Spleen (tissue), 11 donors: ENCODE data around the gene EXOC4. TPM values are rescaled to one million over a fixed set of nuclear protein-coding genes. Genes with fewer than 3 reads are reported as not detected.

ENCODE experiments used
- DNase-seq: peaks from one replicate; pipeline ENCODE4 v3.0.0-alpha.2; 2020
- H3K27ac ChIP-seq, 8 donors: fragments of 200-600 bp; sonication (generic) in 7 of 8; 1 replicate in 4 of 8; 2 replicates in 4 of 8; pipeline versions ENCODE4 v1.5.0 to v1.8.0; 2016 to 2021; ENCODE audit warnings: inconsistent platforms in 4 of 8, mild to moderate bottlenecking in 4 of 8, moderate library complexity in 1 of 8
- H3K27me3 ChIP-seq, 7 donors: fragments of 200-600 bp; sonication (generic) in 6 of 7; replicated peaks in 1 of 7; 1 replicate in 4 of 7; 2 replicates in 3 of 7; pipeline versions ENCODE4 v1.5.0 to v1.8.0; 2016 to 2021; ENCODE audit warnings: inconsistent platforms in 3 of 7, mild to moderate bottlenecking in 1 of 7
- H3K36me3 ChIP-seq, 6 donors: fragments of 200-600 bp; sonication (generic) in 5 of 6; 1 replicate in 4 of 6; 2 replicates in 2 of 6; pipeline versions ENCODE4 v1.5.0 to v1.8.0; 2016 to 2021; ENCODE audit warnings: inconsistent platforms in 2 of 6
- H3K4me1 ChIP-seq, 6 donors: fragments of 200-600 bp; sonication (generic) in 5 of 6; 1 replicate in 3 of 6; 2 replicates in 3 of 6; pipeline versions ENCODE4 v1.5.0 to v1.8.0; 2016 to 2021; ENCODE audit warnings: inconsistent platforms in 3 of 6
- H3K4me3 ChIP-seq, 8 donors: fragments of 200-600 bp; sonication (generic) in 7 of 8; 1 replicate in 4 of 8; 2 replicates in 4 of 8; pipeline versions ENCODE4 v1.5.0 to v1.8.0; 2016 to 2021; ENCODE audit warnings: inconsistent platforms in 4 of 8, mild to moderate bottlenecking in 4 of 8, moderate library complexity in 2 of 8
- H3K9me3 ChIP-seq, 8 donors: fragments of 200-600 bp; sonication (generic) in 7 of 8; 1 replicate in 4 of 8; 2 replicates in 4 of 8; pipeline versions ENCODE4 v1.5.0 to v1.8.0; 2016 to 2021; ENCODE audit warnings: inconsistent platforms in 4 of 8
- POLR2A ChIP-seq, 3 donors: fragments of 450-650 bp; IDR thresholded peaks; one replicate each; pipeline ENCODE4 v1.5.1; 2017; ENCODE audit warnings: antibody characterized with exemption in 3 of 3, mild to moderate bottlenecking in 1 of 3
- POLR2AphosphoS5 ChIP-seq, 3 donors: sonication (generic); formaldehyde crosslinking; IDR thresholded peaks; one replicate each; pipeline ENCODE4 v1.5.1; 2017; ENCODE audit warnings: antibody characterized with exemption in 3 of 3
- WGBS, 5 donors: extraction: QIAGEN DNeasy Blood & Tissue Kit in 3 of 5; methylation state at CpG; one replicate each; pipeline versions ENCODE4 v1.1.5 to v1.1.7; 2013 to 2018; 5-methylcytosine and 5-hydroxymethylcytosine counted together
- intact Hi-C: fragments of 100-400 bp; cut with DNase I; formaldehyde crosslinking; loops from one replicate; pipeline ENCODE4 v1.15.0; 2023; ENCODE audit warnings: low total_unique reads
- polyA plus RNA-seq, 3 donors: library from polyadenylated mRNA; stranded (reverse); fragments of 200-250 nt; gene quantifications; one replicate each; pipeline ENCODE4 v1.2.1, GENCODE V29; 2013
- total RNA-seq, 7 donors: library from RNA; depleted of rRNA in 3 of 7; stranded (reverse); fragments of >200 nt in 3 of 7; fragmentation: NEBNext Ultra II Directional in 4 of 7; extraction: Animal tissue kit (Norgen Biotek cat#: 25700) in 4 of 7; gene quantifications; one replicate each; pipeline versions ENCODE4 v1.1.0 to v1.2.1, GENCODE V29; 2016 to 2021
- TF ChIP-seq, protein P1 (sequence below), 11 experiments: fragments of 200-600 bp in 7 of 11; fragments of 450-650 bp in 4 of 11; sonication (generic) in 4 of 11; IDR thresholded peaks in 8 of 11; conservative IDR thresholded peaks in 3 of 11; 1 replicate in 7 of 11; 2 replicates in 4 of 11; pipeline versions ENCODE4 v1.4.0 to v1.8.0; 2016 to 2021; ENCODE audit warnings: antibody characterized with exemption in 11 of 11, inconsistent platforms in 4 of 11, mild to moderate bottlenecking in 1 of 11
- donor health status: healthy with polysubstance abuse.
- donor health status: DM: no; HTN: no; CAD: no; lungs with moderate emphysema.
- donor health status: DM: no; HTN: no; CAD: no.
- donor health status: Bipolar disorder and iron deficiency.
- donor health status: healthy.
- donor health status: DM: no; HTN: no; CAD: no.
- donor health status: DM: yes; HTN: yes; CAD: no.

EXOC4 gene
- total and polyA plus RNA-seq, 10 donors: 14.1 to 138 (median 102) TPM

DNA sequence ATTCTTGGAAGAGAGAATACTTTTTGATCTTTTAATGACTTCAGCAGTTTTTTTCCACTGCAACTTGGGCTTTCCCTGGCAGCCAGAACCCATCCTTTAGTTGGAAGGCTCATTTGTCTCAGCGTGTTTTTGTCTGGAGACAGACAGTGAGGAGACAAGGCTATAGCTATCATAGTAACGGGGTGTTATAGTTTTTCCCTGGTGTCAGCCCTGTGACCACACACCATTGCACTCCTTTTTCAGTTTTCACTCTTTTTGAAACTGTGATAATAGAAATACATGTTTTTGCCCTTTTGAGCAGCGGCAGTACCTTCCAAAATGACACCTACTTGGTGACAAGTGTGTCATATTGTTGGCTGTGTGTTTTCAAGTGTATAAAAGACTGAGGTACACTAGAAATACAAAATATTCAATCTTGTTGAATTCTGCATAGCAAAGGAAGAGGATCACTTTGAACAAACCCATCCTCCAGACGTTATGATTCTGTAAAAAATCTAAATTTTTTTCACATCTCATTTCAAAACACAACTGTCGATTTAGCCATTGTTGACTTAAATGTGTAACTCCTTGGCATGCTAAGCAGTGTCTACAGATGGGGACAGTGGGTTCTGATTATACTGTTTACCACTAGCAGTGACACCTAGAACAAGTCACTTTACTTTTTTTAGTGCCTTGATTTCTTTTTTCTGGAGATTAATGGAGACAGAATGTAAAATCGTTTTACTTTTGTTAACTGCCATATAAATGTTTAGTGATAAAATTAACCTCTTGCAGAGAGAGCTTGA is 130.1 kb downstream of the EXOC4 start:
- peaks cover 0 to 1% (median 0%) of the 10 kb centered on the region in 6 donors for H3K36me3 ChIP-seq
- 80 to 90% (median 88%) methylated on average over 6 of the region's 6 CpGs for WGBS, 5 donors
- no peaks in the 10 kb centered on the region for H3K4me1 ChIP-seq
- H3K27ac ChIP-seq: no peak overlapping the region
- intact Hi-C loops: no loop called here
- H3K4me3 ChIP-seq: no peak overlapping the region
- H3K27me3 ChIP-seq: no peaks in the 10 kb centered on the region
- no peak for DNase-seq
- TF ChIP-seq POLR2A (IDR thresholded peaks at IDR 0.05): no peak
- TF ChIP-seq, protein P1, sequence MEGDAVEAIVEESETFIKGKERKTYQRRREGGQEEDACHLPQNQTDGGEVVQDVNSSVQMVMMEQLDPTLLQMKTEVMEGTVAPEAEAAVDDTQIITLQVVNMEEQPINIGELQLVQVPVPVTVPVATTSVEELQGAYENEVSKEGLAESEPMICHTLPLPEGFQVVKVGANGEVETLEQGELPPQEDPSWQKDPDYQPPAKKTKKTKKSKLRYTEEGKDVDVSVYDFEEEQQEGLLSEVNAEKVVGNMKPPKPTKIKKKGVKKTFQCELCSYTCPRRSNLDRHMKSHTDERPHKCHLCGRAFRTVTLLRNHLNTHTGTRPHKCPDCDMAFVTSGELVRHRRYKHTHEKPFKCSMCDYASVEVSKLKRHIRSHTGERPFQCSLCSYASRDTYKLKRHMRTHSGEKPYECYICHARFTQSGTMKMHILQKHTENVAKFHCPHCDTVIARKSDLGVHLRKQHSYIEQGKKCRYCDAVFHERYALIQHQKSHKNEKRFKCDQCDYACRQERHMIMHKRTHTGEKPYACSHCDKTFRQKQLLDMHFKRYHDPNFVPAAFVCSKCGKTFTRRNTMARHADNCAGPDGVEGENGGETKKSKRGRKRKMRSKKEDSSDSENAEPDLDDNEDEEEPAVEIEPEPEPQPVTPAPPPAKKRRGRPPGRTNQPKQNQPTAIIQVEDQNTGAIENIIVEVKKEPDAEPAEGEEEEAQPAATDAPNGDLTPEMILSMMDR (IDR thresholded peaks at IDR 0.05 in 8 of 11, conservative IDR thresholded peaks at IDR 0.05 in 3 of 11): no peak
- TF ChIP-seq POLR2AphosphoS5 (IDR thresholded peaks at IDR 0.05): no peak
- H3K9me3 ChIP-seq: peaks cover 0 to 9% (median 2%) of the 10 kb centered on the region in 8 donors

DNA sequence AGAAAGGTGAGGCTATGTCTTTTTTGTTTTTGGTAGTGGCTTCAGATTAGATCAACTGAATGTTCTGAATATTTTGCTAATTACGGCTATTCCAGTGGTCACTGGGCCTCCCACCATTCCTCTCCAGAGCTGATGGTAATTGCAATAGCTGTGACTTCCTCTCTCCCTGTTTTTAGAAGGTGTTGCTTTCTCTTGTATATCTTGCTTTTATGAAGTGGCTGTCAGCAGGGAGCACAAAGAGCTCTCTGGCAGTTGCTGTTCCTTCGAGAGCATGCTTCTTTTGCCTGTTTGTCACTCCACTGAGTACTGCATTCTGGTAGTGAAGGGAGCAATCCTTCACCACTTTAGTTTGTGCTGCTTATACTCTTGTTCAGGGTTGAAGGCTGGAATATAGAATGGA is 133.3 kb downstream of the EXOC4 start:
- H3K27me3 ChIP-seq: no peaks in the 10 kb centered on the region
- WGBS, 5 donors: 85 to 95% (median 88%) methylated on average over 2 of the region's 2 CpGs

DNA sequence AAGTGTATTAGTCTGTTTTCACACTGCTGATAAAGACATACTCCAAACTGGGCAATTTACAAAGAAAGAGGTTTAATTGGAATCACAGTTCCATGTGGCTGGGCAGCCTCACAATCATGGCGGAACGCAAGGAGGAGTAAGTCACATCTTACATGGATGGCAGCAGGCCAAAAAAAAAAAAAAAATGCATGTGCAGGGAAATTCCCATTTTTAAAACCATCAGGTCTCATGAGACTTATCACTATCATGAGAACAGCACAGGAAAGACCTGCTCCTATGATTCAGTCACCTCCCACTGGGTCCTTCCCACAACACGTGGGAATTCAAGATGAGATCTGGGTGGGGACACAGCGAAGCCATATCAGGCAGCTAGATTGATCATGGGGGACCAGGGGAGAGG is 136.8 kb downstream of the EXOC4 start:
- intact Hi-C loops: no loop called here
- Histone ChIP-seq H3K4me3 (no peak overlapping the region), H3K4me1 (peaks cover 0 to 10% (median 3%) of the 10 kb centered on the region in 6 donors), H3K27me3 (no peaks in the 10 kb centered on the region), H3K27ac (no peak overlapping the region), H3K36me3 (no peaks in the 10 kb centered on the region), H3K9me3 (no peaks in the 10 kb centered on the region)
- TF ChIP-seq POLR2AphosphoS5 (IDR thresholded peaks at IDR 0.05): no peak
- no peak for TF ChIP-seq POLR2A (IDR thresholded peaks at IDR 0.05)
- TF ChIP-seq, protein P1 (IDR thresholded peaks at IDR 0.05 in 8 of 11, conservative IDR thresholded peaks at IDR 0.05 in 3 of 11): no peak
- DNase-seq: no peak
- 93 to 98% (median 93%) methylated on average over 4 of the region's 4 CpGs for WGBS, 5 donors

More for the DNA sequence above, 133.3 kb downstream of the EXOC4 start:
- no peak for DNase-seq
- H3K4me3 ChIP-seq: no peak overlapping the region
- no peaks in the 10 kb centered on the region for H3K4me1 ChIP-seq
- intact Hi-C loops: no loop called here
- no peak for TF ChIP-seq POLR2AphosphoS5 (IDR thresholded peaks at IDR 0.05)
- no peak for TF ChIP-seq POLR2A (IDR thresholded peaks at IDR 0.05)
- TF ChIP-seq, protein P1 (IDR thresholded peaks at IDR 0.05 in 8 of 11, conservative IDR thresholded peaks at IDR 0.05 in 3 of 11): no peak
- no peak overlapping the region for H3K27ac ChIP-seq
- H3K9me3 ChIP-seq: no peaks in the 10 kb centered on the region
- no peaks in the 10 kb centered on the region for H3K36me3 ChIP-seq

DNA sequence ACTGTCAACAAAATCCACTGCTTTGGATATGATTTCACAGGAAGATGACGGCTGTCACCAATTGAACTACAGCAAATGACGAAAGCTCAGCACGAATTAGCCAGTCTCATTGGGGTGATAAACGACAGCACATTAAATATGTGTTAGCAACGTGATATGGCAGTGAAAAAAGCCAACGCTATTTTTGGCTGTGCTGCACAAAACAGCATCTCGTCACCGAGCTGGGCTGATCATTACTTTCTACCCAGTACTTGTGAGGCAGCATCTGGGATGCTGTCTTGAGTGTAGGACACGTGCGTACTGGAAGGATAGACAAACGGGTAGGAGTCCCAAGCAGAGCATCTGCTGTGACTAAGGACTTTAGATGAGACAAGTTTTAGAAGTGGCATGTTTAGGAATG is 138.3 kb downstream of the EXOC4 start:
- 87 to 94% (median 93%) methylated on average over 11 of the region's 11 CpGs for WGBS, 5 donors
- no peaks in the 10 kb centered on the region for H3K27me3 ChIP-seq
- H3K36me3 ChIP-seq: no peaks in the 10 kb centered on the region
- intact Hi-C loops: no loop called here
- peaks cover 0 to 19% (median 3%) of the 10 kb centered on the region in 6 donors for H3K4me1 ChIP-seq
- H3K27ac ChIP-seq: no peak overlapping the region
- H3K4me3 ChIP-seq: no peak overlapping the region
- DNase-seq: no peak
- no peaks in the 10 kb centered on the region for H3K9me3 ChIP-seq
- no peak for TF ChIP-seq POLR2AphosphoS5 (IDR thresholded peaks at IDR 0.05)
- no peak for TF ChIP-seq POLR2A (IDR thresholded peaks at IDR 0.05)
- TF ChIP-seq, protein P1 (IDR thresholded peaks at IDR 0.05 in 8 of 11, conservative IDR thresholded peaks at IDR 0.05 in 3 of 11): no peak
